Measurements from ENCODE around the gene LMX1A. TPM values are rescaled to one million over a fixed set of nuclear protein-coding genes. Genes with fewer than 3 reads are reported as not detected.

LMX1A gene
- total and polyA plus RNA-seq, 2 of the 13 experiments (the other 11 are each of a cell fraction or from before 2014, with no cell fraction given), result 0.07 TPM; not detected in 1

- TF ChIP-seq EZH2 (conservative IDR thresholded peaks at IDR 0.05; ENCODE audit: low read depth, low read length) (0 out of 2 replicates have a peak, but pooled peaks have one; percentile 83), ZBTB25 (CRISPR knock-in tag; IDR thresholded peaks at IDR 0.05) (no peak), TFE3 (CRISPR knock-in tag; IDR thresholded peaks at IDR 0.05) (no peak), EED (CRISPR knock-in tag; IDR thresholded peaks at IDR 0.05) (no peak), ONECUT2 (CRISPR knock-in tag; IDR thresholded peaks at IDR 0.05) (no peak), ZNF558 (CRISPR knock-in tag; IDR thresholded peaks at IDR 0.05; ENCODE audit: borderline replicate concordance) (no peak), NFIB (CRISPR knock-in tag; IDR thresholded peaks at IDR 0.05; ENCODE audit: borderline replicate concordance) (no peak), MAFF (IDR thresholded peaks at IDR 0.05; ENCODE audit: low read depth, low read length) (no peak), AGO2 (optimal IDR thresholded peaks at IDR 0.05; ENCODE audit: low read depth, low read length) (peak; percentile 42), ZSCAN30 (CRISPR knock-in tag; IDR thresholded peaks at IDR 0.05) (no peak)
These were observed 120.7 kb downstream of the LMX1A start (continued) for GRCh38 chr1:165235777-165236291.

GRCh38 chr1:165235155-165235776 lies 121.2 kb downstream of the LMX1A start:
- Histone ChIP-seq H3K27me3 (ENCODE audit: control insufficient read depth in 1 of 2, insufficient read depth in 2 of 2, low read length in 2 of 2) (peaks cover 7 to 30% of the 10 kb centered on the region in 2 experiments), H3K4me2 (ENCODE audit: low read depth, low read length) (peak overlapping the region; percentile 67), H3K9me3 (ENCODE audit: low read length) (no peaks in the 10 kb centered on the region), H3K79me2 (ENCODE audit: insufficient read depth, low read length) (no peaks in the 10 kb centered on the region), H3K27ac (ENCODE audit: extremely low read length, insufficient read depth, low read length) (no peak overlapping the region), H3K4me1 (ENCODE audit: insufficient read depth, low read length) (peaks cover 18% of the 10 kb centered on the region), H3K4me3 (replicated peaks in 1 of 3; ENCODE audit: insufficient read depth in 1 of 3, low read depth in 2 of 3, low read length in 3 of 3) (peak overlapping the region; percentile 42 to 64 (median 53)), H3K9ac (ENCODE audit: insufficient read depth, low read depth, low read length) (peak overlapping the region; percentile 26; the same call in 1 of the 2 replicates), H2AFZ (ENCODE audit: low read length) (no peak overlapping the region), H3K36me3 (replicated peaks in 1 of 2; ENCODE audit: control insufficient read depth in 1 of 2, insufficient read depth in 2 of 2, low read length in 2 of 2) (no peaks in the 10 kb centered on the region), H4K20me1 (ENCODE audit: insufficient read depth, low read length) (no peaks in the 10 kb centered on the region)
- DNase-seq (ENCODE audit: low spot score), result no peak
- POLR2A ChIA-PET, result no interaction called here
- ATAC-seq, result peak; percentile 84
- intact Hi-C loops (cut with micrococcal nuclease; ENCODE audit: unreplicated experiment) (no loop called here), in situ Hi-C loops (cut with HindIII; ENCODE audit: extremely low pct_ligation_motif_present, low pct_unique_long_range_greater_than_20kb) (no loop called here)
- FAIRE-seq, result no peak
- CTCF ChIA-PET (ENCODE audit: low intra/inter-chr PET ratio, low total read pairs), result no interaction called here
- WGBS (ENCODE audit: low lambda C conversion rate), result 0% methylated on average over 18 of the region's 56 CpGs
- no TSS peak for BruUV-seq (replicated peaks)
- TF ChIP-seq MTA1 (CRISPR knock-in tag; IDR thresholded peaks at IDR 0.05; ENCODE audit: borderline replicate concordance) (no peak), PRDM15 (CRISPR knock-in tag; IDR thresholded peaks at IDR 0.05) (no peak), KAT2B (IDR thresholded peaks at IDR 0.05; ENCODE audit: borderline replicate concordance, low read depth, low read length) (no peak), ZNF775 (CRISPR knock-in tag; IDR thresholded peaks at IDR 0.05; ENCODE audit: borderline replicate concordance) (no peak), SETDB1 (CRISPR knock-in tag; IDR thresholded peaks at IDR 0.05; ENCODE audit: borderline replicate concordance) (no peak), MXD3 (CRISPR knock-in tag; IDR thresholded peaks at IDR 0.05) (no peak), AGO2 (optimal IDR thresholded peaks at IDR 0.05; ENCODE audit: low read depth, low read length) (peak; percentile 47)
